GM19193 (cell line): ENCODE data around the gene NID1.

Source experiments
- POLR2A ChIP-seq: IDR thresholded peaks from 4 replicates; pipeline ENCODE4 v1.6.1; 2011; ENCODE audit not compliant: insufficient read depth, insufficient read length; ENCODE audit errors: extremely low read depth

NID1 gene

GRCh38 chr1:235948774-235949427 is 116.0 kb downstream of the NID1 start:
- no peak for TF ChIP-seq POLR2A

- TF ChIP-seq POLR2A, result no peak
These were observed 116.9 kb downstream of the NID1 start for GRCh38 chr1:235947989-235948388.

- no peak for TF ChIP-seq POLR2A
These were observed 118.3 kb downstream of the NID1 start for GRCh38 chr1:235946571-235946981.

- no peak for TF ChIP-seq POLR2A
These were observed 118.9 kb downstream of the NID1 start for GRCh38 chr1:235945775-235946570.

- no peak for TF ChIP-seq POLR2A
These were observed 121.2 kb downstream of the NID1 start for GRCh38 chr1:235943581-235944114.

GRCh38 chr1:235942979-235943575 is 121.8 kb downstream of the NID1 start:
- no peak for TF ChIP-seq POLR2A

GRCh38 chr1:235942625-235942934 is 122.3 kb downstream of the NID1 start:
- no peak for TF ChIP-seq POLR2A

- no peak for TF ChIP-seq POLR2A
These were observed 122.8 kb downstream of the NID1 start for GRCh38 chr1:235941876-235942624.

GRCh38 chr1:235940285-235940684 is 124.6 kb downstream of the NID1 start:
- TF ChIP-seq POLR2A, result no peak

GRCh38 chr1:235939480-235939775 is 125.5 kb downstream of the NID1 start:
- TF ChIP-seq POLR2A, result no peak

- no peak for TF ChIP-seq POLR2A
These were observed 126.0 kb downstream of the NID1 start for GRCh38 chr1:235938709-235939479.

- no peak for TF ChIP-seq POLR2A
These were observed 127.8 kb downstream of the NID1 start for GRCh38 chr1:235937123-235937522.

GRCh38 chr1:235935235-235936225 is 129.4 kb downstream of the NID1 start:
- TF ChIP-seq POLR2A, result no peak

GRCh38 chr1:235933766-235934116 is 131.1 kb downstream of the NID1 start:
- no peak for TF ChIP-seq POLR2A
